SHP77 (cell line): Measurements from ENCODE around the gene MYEF2.
A peak's percentile ranks its signal among the peaks of the same experiment; 100 is the strongest.

Experiments used
- DNase-seq, 2 experiments: peaks; one replicate each; lab custom pipeline; 2025; lab: John Stamatoyannopoulos, UW

MYEF2 gene

DNA sequence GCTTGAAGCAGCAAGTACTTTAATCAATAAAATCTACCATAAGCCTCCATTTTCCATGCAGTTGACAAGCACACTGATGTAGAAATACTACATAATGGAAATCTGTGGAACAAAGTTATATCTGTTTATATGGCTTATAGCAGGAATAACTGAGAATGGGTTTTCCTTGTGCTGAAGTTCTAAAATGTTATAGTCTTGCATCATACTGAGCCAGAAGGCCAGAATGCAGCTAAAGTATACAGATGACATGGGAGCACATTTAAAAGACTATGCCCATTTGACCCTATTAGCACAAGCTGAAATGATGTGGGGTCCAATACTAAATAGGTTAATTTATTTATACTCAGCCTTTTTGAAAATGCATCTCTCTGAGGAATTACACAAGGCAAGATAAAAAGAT, 32.2 kb downstream of the MYEF2 start:
- DNase-seq, result no peak

DNA sequence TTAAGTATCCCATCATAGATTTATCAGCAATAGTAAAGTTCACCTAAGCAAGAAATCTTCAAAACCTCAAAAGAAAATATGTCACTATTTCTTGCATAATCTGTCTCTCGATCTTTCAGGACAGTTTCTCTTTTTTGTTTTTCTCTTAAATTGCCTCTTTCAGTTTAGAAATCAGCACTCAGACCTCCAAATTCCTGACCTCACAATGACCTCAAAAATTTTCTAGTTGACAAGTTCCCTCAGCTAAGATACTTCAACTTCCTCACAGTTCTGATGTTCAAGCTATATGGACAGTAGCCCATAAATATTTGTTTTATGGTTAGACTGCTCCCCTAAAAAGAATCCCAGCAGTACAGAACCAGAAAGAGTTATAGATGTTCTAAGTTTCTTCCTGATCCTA, 33.2 kb downstream of the MYEF2 start:
- DNase-seq, result no peak

DNA sequence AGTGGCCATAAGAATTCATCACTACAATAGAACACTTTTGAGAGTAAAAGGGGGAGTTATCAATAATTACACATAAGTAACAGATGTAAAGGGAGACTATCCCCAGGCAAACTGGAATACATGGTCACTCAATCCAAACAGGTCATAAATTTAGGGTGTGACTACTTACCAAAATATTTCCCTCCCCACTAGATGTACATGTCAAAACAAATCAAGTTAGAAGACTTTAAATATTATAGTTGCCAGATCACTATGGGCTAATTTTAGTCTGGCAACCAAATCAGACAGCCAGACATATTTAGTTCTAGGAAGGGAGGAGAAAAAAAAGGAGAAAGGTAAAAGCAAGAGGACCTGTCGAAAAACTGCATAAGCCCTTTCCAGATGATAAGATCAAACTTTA, 34.2 kb downstream of the MYEF2 start:
- DNase-seq, result no peak

DNA sequence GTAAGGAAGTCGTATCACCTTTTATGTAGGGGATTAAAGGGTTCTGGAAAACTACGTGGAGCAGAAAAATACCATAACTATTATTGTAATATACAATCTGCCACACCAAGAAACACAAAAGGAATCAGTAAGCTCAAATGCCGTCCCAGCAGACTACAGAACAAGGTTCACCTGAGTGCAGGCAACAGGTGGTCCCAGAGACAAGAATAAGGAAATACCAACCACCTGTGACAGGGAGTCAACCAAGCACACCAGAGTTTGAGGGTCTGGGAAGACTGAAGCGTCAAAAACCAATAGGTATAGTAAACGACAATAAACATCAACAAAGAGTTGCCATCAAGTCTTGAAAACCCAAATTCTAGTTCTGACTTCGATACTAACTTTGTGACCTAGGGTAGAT, 45.2 kb downstream of the MYEF2 start:
- DNase-seq, result no peak

DNA sequence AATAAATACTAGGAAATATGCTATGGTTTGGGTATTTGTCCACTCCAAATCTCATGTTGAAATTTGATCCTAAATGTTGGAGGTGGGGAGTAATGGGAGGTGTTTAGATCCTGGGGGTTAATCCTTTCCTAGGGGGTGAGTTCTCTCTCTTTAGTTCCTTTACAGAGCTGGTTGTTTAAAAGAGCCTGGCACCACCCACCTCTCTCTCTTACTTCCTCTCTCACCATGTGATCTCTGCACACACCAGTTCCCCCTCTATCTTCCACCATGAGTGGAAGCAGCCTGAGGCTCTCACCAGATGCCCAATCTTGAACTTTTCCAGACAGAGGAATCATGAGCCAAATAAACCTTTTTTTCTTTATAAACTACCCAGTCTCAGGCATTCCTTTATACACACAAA, 46.8 kb downstream of the MYEF2 start:
- no peak for DNase-seq

DNA sequence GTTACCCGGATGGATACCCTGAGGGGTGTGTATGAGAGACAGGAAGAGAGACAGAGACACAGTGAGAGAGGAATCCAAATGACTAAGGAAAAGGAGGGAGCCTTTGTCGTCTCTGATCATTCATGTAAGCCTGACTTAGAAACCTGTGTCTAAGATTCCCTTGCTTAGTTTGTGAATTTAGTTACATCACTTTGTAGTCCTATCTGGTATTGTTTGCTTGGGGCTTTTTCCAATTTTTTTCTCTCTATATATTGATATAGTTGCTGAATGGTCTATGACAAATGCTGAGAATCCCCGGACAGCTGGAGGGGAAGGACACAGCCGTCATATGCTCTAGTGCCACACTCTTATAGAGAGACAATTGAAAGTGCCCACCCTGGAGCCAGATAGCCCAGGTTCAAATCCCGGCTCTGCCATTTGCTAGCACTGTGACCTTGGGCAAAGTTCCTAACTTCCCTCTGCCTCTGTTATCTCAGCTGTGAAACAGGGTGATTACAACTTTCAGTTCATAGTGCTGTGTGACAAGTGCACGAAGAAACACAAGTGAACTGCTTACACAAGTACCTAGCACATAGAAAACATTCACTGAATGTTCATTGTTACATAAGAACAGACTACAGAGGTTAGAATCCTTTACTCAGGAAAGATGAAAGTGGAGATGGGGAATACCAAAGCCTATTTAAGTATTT, 51.3 kb downstream of the MYEF2 start:
- no peak for DNase-seq

DNA sequence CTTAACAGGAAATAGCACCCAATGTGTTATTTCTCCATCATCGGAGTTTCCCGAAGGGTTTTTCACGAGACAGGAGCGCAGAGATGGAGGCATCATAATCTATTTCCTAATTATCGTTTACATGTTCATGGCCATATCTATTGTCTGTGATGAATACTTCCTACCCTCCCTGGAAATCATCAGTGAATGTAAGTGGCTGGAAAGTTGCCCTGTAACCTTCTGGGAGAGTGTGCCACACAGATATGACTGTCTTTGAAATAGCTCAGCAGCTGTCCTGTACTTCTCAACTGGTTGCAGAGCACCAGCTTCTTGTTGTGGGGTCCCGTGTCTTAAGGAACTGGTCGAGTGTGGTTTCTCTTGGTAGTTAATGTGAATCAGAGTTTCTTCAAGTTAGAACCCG, 56.2 kb downstream of the MYEF2 start:
- no peak for DNase-seq

DNA sequence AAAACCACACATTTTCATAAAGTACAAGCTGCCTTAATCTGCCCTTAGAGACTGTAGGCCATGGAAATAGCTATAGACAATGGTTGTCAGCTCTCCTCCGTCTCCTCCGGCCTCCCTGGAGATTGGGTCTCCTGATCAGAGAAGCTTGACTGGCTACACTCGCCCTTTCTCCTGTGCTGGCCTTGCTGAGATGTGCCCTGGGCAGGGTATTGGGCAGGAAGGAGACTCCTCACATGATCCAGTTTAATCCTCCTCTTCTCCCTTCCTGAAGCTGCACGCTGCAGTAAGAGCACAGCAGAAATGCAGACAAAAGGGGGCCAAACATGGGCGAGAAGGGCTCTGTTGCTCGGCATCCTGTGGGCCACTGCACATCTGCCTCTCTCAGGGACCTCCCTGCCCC, 57.4 kb downstream of the MYEF2 start, which contains the start of gene SLC24A5:
Gene SLC24A5, plus strand, starts transcription at position 246 of the 400 bp plus-strand sequence. Its CDS starts 55 bp downstream, at position 301.
- no peak for DNase-seq

DNA sequence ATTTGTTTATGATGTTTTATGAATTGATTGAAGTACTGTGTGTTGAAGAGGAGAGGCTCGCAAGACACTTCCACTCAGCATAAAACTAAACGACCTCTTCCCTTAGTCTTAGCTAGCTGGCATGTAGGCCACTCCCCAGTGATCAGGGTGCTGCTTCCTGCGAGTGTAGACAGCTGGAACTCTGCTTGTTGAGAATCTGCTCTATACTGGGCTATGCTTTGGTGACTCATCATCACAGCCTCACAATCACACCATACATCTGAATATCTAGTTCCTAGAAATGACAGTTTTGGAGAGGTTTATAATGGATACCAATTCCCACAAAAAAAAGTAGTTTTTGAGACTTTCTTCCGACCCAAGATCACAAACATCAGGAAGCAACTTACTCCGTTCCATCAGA, 58.8 kb downstream of the MYEF2 start:
- no peak for DNase-seq

DNA sequence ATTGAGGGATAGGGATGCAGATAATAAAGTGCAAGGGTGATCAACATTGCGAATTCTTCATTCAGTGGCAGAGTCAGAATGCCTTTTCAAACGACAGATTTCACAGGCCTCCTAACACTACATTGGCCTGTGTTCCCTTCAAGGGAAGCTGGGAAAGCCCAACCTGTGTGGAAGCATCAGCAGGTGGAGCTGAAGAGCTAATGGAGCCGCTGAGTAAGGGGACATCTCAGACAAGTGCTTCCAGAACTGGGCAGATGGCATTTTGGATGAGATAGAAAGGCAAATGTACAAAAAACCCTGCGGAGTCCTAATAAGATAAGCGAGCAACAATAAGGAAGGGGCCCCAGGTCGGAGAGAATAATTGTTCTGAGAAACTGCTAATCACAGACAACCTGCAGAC, 65.9 kb downstream of the MYEF2 start:
- DNase-seq, result peak; percentile 17 to 43

DNA sequence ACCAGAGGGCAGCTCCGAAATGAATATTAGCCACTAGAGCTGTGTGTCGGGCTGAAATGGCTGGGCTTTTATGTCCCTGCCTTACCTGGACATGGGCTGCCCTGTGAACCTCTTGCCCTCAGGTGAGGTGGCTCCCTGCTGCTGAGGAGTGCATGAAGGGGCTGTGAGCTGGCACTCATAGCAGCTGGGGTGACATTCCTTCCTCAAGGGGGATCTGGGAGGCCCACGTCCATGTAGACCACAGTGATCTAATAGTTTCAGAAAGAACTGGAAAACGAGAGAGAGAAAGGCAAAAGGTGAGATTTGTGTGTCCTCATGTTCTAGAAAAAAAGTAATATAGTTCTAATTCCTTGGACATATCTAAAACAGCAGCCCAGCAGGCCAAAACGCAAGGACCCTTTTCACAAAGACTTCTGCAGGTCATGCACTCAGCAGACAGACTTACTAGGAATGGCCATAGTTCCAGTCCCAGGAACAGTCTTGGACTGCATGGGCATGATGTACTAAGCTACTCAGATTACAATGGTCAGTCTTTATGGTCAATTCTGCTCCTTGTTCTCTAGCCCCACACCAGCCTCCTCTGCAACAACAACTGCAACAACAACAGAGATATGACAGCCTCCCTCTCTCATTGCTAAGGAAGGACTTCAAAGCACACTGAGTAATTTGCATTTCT, 68.1 kb downstream of the MYEF2 start:
- no peak for DNase-seq

DNA sequence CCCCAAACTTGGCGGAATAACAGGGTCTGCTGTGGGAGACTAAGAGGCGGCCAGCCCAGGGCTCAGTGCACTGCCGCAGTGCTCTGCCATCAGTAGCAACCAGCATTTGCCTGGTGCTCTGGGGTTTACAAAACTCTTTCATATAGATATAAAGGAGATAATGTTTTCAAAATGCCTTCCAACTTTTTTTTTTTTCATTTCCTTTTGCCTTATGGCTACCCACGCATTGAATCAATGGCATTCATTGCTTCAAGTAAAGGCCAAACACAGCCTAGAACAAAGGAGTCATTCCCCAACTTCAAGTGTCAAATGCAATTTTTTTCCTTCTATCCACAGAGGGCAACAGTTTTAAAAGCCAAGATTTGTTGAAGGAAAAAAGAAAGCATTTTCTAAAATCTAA, 68.9 kb downstream of the MYEF2 start:
- no peak for DNase-seq

DNA sequence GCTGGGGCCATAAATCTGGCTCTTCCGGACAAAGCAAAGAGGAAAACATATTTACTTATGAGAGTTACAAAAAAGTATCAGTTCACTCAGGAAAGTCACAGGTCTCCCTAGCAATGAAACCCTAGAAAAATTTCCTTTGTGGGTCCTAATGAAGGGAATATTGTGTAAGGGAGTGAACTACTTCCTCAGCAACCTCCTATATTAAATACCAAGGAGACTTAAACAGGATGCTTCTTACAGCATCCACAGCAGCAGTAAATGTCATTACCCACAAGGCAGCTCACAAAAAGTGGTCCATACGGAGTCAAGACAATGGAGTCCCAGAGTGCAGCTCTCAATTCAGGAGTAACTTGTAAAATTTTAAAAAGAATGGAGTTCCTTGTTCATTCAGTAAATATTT, 72.2 kb downstream of the MYEF2 start:
- DNase-seq, result no peak

DNA sequence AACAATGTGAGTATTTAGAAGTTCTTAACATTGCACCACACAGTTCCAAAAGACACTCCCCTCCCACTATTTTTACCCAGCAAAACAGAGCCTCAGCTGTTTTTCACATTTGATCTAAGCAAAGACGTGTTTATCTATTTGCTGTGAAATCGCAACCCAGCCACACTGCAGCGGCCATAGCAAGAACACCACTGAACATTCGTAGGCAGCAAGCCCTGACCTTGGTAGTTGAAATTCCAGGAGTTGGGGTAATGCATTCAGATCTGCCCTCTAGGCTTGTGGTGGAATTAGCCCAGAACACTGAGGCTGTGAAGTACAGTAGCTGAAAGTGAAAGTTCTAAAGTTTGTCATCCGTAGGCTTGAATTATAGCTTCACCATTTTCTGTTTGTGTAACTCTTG, 74.4 kb downstream of the MYEF2 start:
- DNase-seq, result no peak

DNA sequence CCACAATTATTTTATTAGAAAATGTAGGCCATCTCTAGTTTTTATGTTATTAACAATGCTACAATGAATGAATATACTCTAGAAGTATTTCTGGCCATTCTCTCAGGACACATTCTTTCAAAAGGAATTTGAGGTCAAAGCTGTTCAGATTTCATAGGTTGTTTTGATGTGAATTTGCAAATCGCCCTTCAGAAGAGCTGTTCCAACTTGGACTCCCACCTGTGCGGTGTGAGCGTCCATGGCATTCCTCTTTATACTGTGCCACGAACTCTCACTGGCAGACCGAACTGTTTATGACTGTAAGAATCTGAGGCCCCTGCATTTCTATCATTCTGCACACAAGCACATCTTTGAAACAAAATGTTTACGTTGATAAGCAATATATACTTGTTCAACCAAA, 75.9 kb downstream of the MYEF2 start:
- DNase-seq, result no peak

DNA sequence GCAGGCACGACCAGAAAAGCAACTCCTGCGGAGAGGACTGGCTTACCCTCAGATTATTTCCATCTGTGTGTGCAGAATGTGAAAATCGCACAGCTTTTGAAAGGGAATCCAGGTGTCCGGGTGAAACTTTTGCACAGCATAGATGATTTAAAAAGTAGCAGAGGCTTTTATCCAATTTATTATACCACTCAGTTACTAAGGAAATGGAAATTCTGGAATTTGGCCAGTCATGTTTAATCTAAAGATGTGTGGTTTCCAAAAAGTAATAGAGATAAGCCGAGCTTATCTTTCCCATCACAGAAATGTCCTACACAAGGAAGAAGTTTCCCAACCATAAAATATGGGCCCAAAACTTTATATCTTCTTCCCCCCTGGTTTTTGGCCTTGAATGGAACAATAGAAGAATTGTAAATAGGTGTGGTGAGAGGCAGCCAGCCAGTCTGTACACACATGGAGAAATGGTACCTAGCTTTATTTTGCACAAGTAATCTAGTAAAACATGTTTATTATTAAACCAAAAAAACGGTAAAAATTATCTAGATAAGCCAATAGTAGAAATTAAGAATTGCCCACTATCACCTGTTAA, 76.6 kb downstream of the MYEF2 start:
- no peak for DNase-seq

DNA sequence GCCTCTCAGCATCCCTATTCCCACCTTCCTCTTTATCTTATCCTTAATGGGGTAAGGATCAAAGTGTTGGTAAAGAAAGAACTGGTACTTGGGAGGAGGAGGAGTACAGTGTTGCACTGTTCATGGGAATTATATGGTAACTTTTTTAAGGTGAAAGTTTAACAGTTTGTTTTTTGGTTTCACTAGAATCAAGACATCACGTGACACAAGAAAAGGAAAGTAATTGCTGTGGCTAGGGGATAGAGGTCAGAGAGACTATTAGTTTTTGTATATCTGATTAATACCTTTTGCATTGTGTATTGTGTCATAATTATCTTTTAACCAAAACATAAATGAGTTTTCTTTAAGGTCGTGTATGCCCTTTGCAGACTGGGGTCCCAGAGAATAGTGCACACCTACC, 80.8 kb downstream of the MYEF2 start:
- DNase-seq, result no peak

DNA sequence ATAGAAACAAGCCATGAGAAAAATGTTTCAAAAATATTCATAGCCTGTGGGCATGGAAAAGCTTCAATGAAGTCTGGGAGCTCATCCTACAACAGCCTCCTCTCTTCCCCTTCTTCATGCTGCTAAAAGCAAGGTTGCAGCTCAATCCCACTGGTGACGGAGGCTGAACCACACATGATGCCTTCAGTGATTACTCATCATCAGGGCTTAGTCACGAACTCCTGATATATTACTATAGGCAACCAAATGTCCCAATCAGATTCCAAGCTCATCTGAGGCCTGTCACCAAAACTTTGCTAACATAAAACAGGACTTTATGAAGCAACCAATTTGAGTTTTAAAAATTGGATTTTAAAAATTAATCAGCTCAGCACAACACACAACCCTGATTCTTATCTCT, 81.3 kb downstream of the MYEF2 start:
- DNase-seq, result no peak

DNA sequence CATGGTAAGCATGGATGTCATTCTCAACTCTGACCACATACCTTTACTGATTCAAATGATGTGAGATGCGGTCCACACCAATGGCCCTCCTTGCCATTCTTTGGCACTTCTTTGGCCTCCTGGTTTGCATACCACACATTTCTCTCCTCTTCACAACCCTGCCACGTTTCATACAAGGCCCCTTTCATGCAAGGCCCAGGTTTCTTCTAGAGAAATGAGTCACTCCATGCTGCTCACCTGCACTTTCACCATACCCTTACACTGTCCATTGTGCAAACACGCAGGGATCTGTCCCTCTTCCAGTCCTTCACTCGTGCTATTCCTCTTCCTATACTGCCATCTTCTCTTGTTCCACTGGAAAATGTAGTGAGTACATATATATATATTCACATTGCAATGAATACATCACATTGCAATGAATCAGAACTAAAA, 81.7 kb downstream of the MYEF2 start:
- no peak for DNase-seq

DNA sequence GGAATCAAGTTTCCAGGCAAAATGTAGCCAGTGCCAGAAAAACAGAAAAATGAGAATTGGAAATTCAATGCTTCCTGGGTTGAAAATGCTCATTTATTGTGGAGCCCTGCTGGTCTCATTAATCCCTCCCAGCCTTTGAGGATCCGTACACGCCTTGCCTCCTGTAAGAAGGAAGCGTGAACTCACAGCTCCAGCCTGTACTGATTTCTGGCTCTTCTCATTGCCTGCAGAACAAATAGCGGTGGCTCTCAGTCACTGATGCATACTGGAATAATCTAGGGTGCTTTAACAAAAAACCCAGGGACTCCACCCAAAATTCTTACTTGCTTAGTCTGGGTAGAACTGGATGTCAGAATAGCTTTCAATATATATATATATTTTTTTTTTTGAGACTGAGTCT, 86.6 kb downstream of the MYEF2 start:
- DNase-seq, result no peak

DNA sequence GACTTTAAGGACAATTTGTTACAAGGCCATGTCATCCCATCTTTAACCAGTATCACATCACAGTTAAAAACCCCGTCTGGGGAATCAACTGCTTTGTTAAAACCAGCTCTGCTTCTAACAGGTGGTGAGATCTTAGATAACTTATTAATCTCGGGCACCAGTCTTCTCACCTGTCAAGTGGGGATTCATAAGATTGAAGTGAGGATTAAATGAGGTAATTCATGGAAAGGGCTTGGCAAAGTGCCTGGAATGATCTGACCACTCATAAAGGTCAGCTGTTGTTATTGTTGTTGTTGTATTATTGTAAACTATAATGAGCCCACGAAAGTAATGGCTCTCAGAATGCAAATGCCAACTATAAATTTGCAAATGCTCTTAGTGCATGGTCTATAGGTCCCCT, 87.4 kb downstream of the MYEF2 start:
- DNase-seq, result no peak

DNA sequence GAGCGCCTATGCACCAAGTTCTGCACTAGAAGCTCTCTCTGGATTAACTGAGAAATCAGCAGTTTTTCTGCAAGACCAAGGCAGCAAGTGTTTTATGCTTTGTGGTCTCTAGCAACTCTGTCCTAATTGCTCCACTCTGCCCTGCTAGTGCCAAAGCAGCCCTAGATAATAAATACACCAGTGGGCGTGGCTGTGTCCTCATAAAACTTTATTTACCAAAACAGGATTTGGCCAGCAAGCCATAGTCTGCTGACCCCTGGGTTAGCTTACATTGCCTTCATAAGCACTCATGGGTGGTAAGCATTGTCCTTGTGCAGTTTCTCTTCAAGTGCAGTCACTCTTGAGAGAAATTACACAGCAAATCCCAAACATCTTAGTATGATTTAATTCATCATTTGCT, 88.0 kb downstream of the MYEF2 start:
- no peak for DNase-seq

DNA sequence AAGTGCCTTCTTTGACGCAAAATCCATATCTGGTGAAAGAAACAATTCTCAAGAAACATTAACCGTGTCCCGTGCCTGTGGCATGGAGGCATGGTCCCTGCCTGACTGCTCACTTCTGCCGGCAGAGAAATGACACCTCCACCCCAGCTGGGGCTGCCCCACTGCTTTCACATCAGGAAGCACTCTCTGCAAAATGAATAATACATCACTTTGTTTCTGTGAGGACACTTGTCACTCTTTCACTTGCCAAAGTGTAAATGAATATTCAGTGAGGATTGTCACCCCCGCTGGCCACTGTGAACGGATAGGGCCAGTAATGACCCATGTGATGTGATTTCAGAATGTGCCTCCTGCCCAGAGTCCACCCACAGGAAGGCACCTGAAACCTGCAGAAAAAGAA, 88.4 kb downstream of the MYEF2 start:
- DNase-seq, result no peak

DNA sequence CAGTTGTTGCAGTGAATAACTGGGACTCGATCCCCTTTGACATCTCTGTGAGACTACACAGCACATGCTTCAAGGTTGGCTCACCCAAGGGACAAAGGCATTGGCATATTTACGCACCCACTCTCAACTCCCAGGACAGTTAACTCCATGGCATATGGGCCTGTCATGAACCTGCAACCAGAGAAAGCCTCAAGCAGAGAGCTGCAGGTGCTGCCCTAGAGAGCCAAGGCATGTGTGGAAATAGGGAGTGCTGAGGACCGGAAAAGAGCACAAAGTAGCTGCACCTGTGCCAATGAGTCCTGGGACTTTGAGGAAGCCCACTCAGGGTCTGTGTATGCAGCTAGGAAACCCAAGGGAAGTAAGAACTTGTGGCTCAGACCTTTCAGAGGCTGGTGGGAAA, 90.3 kb downstream of the MYEF2 start:
- no peak for DNase-seq
